Measurements from ENCODE around the gene FOXD4L1.
"Not testable (repeated sequence)": the region's sequence is repeated elsewhere in the genome, so short reads cannot be mapped to it uniquely, and the experiment has no call there.

- TF ChIP-seq, protein P1, sequence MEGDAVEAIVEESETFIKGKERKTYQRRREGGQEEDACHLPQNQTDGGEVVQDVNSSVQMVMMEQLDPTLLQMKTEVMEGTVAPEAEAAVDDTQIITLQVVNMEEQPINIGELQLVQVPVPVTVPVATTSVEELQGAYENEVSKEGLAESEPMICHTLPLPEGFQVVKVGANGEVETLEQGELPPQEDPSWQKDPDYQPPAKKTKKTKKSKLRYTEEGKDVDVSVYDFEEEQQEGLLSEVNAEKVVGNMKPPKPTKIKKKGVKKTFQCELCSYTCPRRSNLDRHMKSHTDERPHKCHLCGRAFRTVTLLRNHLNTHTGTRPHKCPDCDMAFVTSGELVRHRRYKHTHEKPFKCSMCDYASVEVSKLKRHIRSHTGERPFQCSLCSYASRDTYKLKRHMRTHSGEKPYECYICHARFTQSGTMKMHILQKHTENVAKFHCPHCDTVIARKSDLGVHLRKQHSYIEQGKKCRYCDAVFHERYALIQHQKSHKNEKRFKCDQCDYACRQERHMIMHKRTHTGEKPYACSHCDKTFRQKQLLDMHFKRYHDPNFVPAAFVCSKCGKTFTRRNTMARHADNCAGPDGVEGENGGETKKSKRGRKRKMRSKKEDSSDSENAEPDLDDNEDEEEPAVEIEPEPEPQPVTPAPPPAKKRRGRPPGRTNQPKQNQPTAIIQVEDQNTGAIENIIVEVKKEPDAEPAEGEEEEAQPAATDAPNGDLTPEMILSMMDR (IDR thresholded peaks at IDR 0.05; ENCODE audit: low read depth, low read length), result not testable (repeated sequence)
- not testable (repeated sequence) for TF ChIP-seq EZH2phosphoT487 (IDR thresholded peaks at IDR 0.05; ENCODE audit: low read depth)
Observed at GRCh38 chr2:113515995-113516394, 17.5 kb downstream of the FOXD4L1 start.

Data from OCI-LY3 (cell line).